ENCODE measurements around the gene OR2G2.

Gene OR2G2

DNA sequence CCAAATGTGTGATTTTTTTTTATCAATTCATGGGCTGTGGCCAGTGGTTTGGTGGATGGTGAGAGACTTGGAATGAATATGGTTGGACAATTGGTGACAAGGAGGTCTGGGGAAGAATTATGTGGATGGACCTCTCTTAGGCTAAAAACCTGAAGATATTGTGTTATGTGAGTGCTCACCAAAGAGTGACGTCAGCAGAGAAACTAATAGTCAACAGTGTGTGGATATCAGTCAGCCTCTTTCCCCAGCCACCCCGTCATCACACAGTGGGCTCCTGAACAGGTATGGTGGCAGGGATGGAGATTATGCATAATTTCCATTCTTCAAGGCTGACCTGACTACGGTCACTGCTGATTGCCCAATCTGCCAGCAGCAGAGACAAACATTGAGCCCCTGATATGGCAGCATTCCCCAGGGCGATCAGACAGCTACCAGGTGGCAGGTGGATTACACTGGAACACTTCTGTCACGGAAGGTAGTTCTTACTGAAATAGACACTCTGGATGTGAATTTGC, 9.2 kb upstream of the OR2G2 start:
- Mint-ChIP-seq H3K9me3 (ENCODE audit: low read depth) (no peaks in the 10 kb centered on the region), H3K27ac (no peak overlapping the region), H3K4me3 (no peak overlapping the region), H3K36me3 (no peaks in the 10 kb centered on the region), H3K27me3 (no peaks in the 10 kb centered on the region), H3K4me1 (ENCODE audit: low read depth) (no peaks in the 10 kb centered on the region)

DNA sequence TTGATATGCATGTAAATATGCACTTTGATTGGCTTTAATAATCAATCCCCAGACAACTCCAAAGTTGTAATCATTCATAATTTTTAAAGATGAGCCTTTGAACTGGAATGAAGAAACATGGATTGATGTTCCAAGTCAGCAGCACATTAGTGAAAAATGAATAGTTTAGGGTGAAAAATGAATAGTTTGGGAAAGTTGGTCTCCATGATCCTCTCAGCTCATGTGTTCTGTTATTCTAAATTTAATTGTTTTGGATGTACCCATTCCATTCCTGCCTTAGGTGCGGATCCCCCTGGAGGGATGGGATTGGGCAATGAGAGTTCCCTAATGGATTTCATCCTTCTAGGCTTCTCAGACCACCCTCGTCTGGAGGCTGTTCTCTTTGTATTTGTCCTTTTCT, 17.1 kb downstream of the OR2G2 start, which contains the start of gene OR2G3:
Gene OR2G3 (plus strand): TSS at position 301 of the 400 bp plus-strand sequence. CDS start 0 bp downstream, at position 301.
- H3K4me3 Mint-ChIP-seq, result no peak within 1 kb of the TSS
- H3K9me3 Mint-ChIP-seq (ENCODE audit: low read depth), result peaks cover 3% of the 10 kb centered on the region
- H3K36me3 Mint-ChIP-seq, result no peaks in the 10 kb centered on the region
- H3K27ac Mint-ChIP-seq, result no peak within 1 kb of the TSS
- no peaks in the 10 kb centered on the region for H3K4me1 Mint-ChIP-seq (ENCODE audit: low read depth)
- peaks cover 4% of the 10 kb centered on the region for H3K27me3 Mint-ChIP-seq

DNA sequence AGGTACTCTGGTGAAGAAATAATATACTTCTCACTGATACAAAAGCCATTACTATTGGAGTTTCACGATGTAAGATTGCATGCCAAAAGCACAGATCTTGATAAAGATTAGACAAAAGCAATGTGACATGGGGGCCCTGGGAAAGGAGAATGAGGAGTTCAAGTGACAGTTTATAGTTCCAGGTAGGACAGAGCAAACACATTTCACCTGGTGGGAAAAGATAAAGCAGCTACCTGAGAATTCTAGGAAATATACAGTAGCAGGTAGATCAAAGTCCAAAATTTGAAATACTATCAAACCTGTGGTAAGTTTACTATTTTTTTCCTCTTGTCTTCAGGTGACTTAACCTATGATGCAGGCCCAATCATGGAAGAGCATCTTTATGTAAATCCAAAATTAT, 25.2 kb downstream of the OR2G2 start:
- no peak overlapping the region for H3K4me3 Mint-ChIP-seq
- no peak overlapping the region for H3K27ac Mint-ChIP-seq
- H3K4me1 Mint-ChIP-seq (ENCODE audit: low read depth), result no peaks in the 10 kb centered on the region
- H3K27me3 Mint-ChIP-seq, result no peaks in the 10 kb centered on the region
- peaks cover 8% of the 10 kb centered on the region for H3K9me3 Mint-ChIP-seq (ENCODE audit: low read depth)
- no peaks in the 10 kb centered on the region for H3K36me3 Mint-ChIP-seq

DNA sequence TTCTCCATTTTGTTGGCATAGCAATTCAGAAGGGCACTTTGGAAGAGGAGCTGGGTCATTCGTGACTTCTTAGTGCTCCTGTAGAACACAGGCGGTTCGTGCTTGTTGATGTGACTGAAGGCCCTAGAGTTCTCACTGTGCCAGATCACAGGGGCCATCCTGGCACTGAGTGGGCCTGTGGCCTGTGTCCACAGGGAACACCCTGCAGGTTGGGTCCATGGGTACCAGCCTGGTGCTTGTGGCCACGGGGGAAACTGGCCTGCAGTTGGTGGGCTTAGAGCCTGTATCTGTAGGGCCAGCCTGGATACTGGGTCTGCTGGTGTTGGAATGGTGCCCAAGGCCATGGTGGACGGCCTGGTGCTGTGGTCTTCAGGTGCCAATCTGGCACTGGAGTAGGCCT, 26.5 kb downstream of the OR2G2 start:
- no peaks in the 10 kb centered on the region for H3K36me3 Mint-ChIP-seq
- H3K4me1 Mint-ChIP-seq (ENCODE audit: low read depth), result no peaks in the 10 kb centered on the region
- H3K27me3 Mint-ChIP-seq, result no peaks in the 10 kb centered on the region
- H3K4me3 Mint-ChIP-seq, result no peak overlapping the region
- no peak overlapping the region for H3K27ac Mint-ChIP-seq
- peaks cover 8% of the 10 kb centered on the region for H3K9me3 Mint-ChIP-seq (ENCODE audit: low read depth)

DNA sequence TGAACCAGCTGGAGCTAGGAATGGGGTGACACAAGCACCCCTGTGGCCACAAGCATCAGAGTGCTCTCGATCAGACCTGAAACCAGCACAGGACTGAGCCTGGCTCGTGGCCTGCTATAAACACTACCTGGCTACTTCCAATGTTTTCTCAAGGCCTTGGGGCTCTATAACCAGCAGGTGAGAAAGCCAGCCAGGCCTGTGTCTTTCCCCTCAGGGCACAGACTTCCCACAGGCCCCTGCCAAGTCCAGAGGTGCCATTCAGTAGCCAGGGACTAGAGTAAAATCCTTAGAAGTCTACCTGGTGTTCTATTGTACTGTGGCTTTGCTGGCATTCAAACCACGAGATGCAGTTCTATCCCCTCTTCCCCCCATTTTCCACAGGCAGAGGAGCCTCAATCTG, 39.8 kb downstream of the OR2G2 start:
- H3K9me3 Mint-ChIP-seq (ENCODE audit: low read depth), result no peaks in the 10 kb centered on the region

DNA sequence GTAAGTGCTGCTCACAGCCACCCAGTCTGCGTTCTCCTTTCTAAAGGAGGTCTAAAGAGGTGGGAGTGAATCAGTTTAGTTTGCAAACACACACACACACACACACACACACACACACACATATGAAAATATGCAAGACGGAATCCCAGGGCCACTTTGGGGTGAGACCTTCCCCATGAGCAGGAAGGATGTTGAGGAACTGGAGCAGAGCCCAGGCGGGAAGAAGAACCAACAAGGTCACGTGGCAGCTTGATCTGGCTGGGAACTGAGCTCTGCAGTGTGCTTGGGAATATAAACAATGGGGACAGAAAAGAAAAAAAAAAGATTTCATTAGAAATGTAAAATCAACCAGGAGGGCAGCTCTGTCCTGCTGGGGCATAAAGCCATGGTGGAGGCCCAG, 49.9 kb downstream of the OR2G2 start:
- Mint-ChIP-seq H3K9me3 (ENCODE audit: low read depth) (no peaks in the 10 kb centered on the region), H3K4me3 (no peak overlapping the region), H3K4me1 (ENCODE audit: low read depth) (peaks cover 5% of the 10 kb centered on the region), H3K27ac (no peak overlapping the region), H3K27me3 (peaks cover 37% of the 10 kb centered on the region), H3K36me3 (no peaks in the 10 kb centered on the region)

More for the DNA sequence above, 39.8 kb downstream of the OR2G2 start:
- H3K36me3 Mint-ChIP-seq, result no peaks in the 10 kb centered on the region
- no peaks in the 10 kb centered on the region for H3K4me1 Mint-ChIP-seq (ENCODE audit: low read depth)
- H3K4me3 Mint-ChIP-seq, result no peak overlapping the region
- H3K27ac Mint-ChIP-seq, result no peak overlapping the region
- H3K27me3 Mint-ChIP-seq, result peaks cover 3% of the 10 kb centered on the region

DNA sequence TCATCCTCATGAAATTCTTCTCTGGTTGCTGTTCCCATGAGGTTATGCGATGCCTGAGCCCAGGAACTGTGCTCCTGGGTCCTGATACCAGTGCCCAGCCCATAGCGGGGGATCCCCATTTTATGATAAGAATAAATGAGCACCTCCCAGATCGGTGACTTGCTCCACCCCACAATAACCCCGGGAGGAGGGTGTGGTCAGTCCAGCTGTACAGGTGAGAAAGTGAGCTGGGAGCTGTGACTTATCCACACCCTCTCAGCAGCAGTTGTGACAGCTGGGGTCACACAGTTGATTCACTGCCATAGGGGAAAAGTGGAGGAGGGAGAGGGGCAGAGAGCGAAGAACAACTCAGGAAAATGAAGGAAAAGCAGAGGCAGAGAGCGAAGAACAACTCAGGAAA, 50.6 kb downstream of the OR2G2 start:
- Mint-ChIP-seq H3K27ac (no peak overlapping the region), H3K9me3 (ENCODE audit: low read depth) (no peaks in the 10 kb centered on the region), H3K27me3 (peaks cover 40% of the 10 kb centered on the region), H3K4me3 (peak overlapping the region; percentile 51), H3K4me1 (ENCODE audit: low read depth) (peaks cover 5% of the 10 kb centered on the region), H3K36me3 (no peaks in the 10 kb centered on the region)

Measured in activated naive CD8-positive, alpha-beta T cell (primary cell).